NCI-H146 treated with DMSO at 0.1 percent for 48 hours (cell line): ENCODE data around the gene MORN3.
"Not testable (repeated sequence)": the region's sequence is repeated elsewhere in the genome, so short reads cannot be mapped to it uniquely, and the experiment has no call there.

Experiments used
- DNase-seq: peaks from one replicate; lab custom pipeline; 2025; ENCODE audit not compliant: unreplicated experiment; lab: John Stamatoyannopoulos, UW

Gene MORN3

DNA sequence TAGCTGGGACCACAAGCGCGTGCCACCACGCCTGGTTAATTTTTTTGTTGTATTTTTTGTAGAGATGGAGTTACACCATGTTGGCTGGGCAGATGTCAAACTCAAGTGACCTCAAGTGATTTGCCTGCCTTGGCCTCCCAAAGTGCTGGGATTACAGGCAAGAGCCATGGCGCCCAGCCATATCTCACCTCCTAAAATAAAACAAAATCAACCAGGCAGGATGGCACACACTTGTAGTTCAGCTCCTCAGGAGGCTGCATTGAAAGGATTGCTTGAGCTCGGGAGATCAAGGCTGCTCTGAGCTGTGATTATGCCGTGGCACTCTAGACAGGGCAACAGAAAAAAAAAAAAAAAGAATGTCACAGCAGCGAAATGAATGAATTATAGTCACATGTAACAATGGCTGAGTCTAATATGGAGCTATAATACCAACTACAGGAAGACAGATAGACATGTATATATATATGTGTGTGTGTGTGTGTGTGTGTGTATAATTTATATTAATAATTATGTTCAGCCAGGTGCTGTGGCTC lies 23.8 kb upstream of the MORN3 start:
- no peak for DNase-seq

DNA sequence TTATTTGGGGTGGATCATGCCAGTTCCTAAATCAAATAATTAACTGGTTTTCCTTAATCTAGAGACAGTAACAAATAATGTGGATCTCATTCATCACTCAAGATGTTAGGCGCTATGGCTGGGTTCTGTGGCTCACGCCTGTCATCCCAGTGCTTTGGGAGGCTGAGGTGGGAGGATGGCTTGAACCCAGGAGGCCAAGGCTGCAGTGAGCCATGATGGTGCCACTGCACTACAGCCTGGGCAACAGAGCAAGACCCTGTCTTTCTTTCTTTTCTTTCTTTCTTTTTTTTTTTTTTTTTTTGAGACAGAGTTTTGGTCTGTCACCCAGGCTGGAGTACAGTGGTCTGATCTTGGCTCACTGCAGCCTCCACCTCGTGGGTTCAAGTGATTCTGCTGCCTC lies 23.3 kb upstream of the MORN3 start:
- DNase-seq = not testable (repeated sequence)

DNA sequence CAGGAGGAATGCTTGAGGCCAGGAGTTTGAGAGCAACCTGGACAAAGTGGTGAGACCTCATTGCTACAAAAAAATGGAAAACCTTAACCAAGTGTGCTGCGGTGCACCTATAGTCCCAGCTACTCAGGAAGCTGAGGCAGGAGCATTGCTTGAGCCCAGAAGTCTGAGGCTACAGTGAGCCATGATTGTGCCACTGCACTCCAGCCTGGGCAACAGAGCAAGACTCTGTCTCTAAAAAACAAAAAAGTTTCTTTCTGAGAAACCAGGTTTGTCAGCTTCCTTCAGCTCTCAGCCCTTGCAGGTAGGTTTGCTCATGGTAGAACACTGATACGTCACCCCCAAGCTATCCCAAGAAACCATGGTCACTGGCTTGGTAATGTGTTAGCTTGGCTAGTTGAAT lies 20.0 kb upstream of the MORN3 start:
- DNase-seq = no peak

DNA sequence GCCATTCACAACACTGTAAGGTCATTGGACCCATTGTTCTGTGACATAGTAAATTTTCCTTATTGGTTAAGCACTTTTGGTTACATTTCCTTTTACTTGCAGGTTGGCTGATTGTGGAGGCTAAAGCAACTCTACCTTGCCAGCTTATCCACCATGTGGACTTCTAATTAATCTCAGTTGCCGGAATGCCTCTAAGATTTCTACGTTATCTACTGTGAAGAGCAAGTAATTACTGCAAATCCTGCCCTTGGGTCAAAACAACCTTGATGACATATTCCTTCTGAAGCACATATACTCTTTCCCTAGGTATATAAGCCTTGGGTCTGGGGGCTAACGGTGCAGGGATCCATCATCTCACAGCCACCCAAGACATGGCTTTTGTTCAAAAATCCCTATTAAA lies 19.5 kb upstream of the MORN3 start:
- DNase-seq = no peak

DNA sequence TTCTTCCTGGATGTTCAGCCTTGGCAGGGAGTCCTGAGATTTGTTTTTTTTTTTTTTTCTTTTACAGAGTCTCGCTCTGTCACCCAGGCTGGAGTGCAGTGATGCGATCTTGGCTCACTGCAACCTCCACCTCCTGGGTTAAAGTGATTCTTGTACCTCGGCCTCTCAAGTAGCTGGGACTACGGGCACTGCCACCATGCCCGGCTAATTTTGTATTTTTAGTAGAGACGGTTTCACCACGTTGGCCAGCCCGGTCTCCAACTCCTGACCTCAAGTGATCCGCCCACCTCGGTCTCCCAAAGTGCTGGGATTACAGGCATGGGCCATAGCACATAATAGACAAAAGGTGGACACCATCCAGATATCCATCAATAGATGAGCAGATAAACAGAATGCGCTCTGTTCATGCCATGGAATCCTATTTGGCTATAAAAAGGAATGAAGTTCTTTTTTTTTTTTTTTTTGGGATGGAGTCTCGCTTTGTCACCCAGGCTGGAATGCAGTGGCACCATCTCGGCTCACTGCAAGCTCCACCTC lies 10.3 kb upstream of the MORN3 start:
- DNase-seq = not testable (repeated sequence)

DNA sequence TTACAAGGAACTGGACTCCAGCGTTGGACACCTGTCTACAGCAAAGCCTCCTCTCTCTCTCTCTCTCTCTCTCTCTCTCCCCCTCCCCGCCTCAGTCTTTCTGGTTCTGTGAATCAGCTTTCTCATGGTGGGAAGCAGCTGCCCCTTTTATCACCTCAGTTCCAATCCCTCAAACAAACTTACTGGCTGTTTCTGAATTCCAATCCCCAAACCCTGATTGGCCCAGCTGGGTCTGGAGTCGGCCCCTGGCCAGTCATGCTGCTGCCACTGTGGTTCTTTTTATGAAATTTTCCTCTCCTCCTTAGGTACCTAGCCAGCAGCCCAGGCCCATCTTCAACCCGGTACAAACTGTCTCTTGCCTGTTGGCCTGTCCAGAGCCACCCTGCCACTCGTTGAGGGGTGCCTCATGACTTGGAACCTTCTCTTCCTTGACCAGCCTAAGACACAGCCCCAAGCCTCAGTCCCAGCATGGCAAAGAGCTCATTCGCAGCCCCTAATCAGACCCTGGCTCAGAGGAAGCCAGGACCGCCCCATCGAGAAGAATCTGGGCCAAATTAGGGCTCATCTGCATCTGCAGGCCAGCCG lies 9.4 kb upstream of the MORN3 start:
- DNase-seq = no peak

DNA sequence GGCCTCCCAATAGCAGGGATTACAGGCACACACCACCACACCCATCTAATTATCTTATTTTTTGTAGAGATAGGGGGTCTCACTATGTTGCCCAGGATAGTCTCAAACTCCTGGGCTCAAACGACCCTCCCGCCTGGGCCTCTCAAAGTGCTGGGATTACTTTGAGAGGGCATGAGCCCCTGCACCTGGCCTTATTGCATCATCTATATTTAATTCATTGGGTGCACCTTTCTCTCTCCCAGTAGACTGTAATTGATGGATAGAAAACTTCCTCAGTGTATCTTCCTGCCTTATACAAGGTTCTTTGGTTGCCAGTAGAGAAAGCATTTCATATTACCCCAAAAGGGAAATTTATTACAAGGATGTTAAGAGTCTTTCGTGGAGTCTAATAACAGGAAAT lies 8.9 kb upstream of the MORN3 start:
- DNase-seq = peak; percentile 37

DNA sequence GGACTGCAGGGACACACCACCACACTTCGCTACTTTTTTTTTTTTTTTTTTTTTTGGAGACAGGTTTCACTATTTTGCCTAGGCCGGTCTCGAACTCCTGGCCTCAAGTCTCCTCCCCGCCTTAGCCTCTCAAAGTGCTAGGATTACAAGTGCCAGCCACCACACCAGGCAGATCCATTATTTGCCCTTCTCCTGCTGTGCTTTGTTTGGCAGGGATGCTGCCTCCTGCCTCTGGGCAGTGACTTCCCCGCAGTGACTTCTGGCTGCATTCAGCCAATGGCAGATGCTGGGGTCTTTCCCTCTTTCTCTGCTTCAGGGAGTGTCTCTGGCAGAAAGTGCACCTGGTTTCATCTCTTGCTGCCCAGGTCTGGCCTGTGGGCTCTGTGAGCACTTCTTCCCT lies 6.7 kb upstream of the MORN3 start:
- DNase-seq = peak; percentile 45

DNA sequence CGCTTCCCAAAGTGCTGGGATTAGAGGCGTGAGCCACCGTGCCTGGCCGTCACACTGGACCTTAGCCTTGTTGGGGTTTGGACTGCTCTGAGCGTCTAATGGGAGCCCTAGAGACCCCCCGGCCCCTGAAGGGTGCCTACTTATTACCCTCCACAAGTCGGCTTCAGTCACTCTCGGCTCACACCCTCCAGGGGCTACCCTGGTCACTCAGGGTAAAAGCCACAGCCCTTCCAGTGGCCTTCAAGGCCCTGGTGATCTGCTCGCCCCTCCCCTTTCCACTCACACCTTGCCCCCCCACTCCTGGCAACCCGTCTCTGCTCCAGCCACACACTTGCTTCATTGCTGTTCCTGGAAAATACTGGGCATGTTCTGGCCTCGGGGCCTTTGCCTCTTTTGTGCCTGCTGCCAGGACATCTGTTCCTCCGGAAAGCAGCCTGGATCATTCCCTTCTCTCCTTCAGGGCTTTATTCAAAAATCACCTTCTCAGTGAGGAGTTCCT lies 3.6 kb upstream of the MORN3 start:
- peak; percentile 42 for DNase-seq

DNA sequence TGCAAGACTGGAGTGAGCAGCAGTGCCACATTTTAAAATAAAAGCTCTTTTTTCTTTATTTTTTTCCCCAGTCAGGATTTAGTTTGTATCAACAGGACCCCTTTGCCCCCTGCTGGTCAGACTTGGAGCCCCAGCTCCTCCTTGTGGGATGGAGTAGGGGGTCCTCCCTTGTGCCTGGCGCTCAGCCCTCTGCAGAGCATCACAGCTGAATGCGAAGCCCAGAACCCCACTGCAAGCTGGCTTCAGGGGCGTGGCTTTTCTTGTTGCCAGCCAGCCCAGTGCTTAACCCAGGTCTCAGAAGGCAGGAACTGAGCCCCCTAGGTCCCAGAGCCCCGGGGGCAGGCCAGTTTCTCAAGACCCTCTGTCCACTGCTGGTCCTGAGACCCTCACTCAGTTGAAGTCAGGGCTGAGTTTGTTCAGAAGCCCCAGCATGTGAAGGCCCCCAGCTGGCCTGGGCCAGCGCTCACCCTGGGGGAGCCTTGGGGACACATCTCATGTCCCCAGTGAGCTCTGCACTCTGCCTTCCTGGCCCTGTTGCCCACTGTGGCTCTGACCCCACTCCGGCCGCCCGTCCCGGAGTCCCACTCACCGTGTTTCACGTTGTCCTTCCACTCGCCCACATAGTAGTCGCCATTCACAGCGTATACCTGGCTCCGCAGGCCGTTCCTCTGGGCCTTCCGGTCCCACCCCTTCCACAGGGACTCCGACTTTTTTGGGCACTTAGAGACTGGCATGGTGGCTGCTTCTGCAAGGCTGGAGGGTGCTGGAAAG lies 519 bp downstream of the MORN3 start:
- no peak for DNase-seq

DNA sequence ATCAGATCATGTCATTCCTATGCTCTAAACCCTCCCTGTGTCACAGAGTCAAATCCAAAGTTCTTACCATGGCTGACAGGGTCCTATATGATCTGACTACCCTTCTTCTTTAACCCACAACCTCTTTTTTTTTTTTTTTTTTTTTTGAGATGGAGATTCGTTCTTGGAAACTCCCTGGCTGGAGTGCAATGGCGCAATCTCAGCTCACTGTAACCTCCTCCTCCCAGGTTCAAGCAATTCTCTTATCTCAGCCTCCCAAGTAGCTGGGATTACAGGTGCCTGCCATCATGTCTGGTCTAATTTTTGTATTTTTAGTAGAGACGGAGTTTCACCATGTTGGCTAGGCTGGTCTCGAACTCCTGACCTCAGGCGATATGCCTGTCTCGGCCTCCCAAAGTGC lies 2.6 kb downstream of the MORN3 start:
- not testable (repeated sequence) for DNase-seq

DNA sequence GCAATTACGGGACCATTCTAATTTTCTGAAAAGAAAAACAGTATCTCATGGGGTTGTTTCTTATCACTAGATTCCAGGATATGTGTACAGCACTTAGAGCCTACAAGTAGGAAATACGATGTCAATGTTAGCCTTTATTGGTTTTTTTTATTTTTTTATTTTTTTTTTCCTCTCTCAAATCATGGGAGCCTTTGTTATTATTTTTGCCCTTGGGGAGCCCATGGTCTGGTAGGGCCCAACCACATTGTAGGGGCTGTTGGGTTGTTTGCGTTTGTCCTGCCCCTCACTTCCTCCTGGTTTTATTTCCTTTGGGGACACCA lies 5.9 kb downstream of the MORN3 start:
- DNase-seq = no peak

DNA sequence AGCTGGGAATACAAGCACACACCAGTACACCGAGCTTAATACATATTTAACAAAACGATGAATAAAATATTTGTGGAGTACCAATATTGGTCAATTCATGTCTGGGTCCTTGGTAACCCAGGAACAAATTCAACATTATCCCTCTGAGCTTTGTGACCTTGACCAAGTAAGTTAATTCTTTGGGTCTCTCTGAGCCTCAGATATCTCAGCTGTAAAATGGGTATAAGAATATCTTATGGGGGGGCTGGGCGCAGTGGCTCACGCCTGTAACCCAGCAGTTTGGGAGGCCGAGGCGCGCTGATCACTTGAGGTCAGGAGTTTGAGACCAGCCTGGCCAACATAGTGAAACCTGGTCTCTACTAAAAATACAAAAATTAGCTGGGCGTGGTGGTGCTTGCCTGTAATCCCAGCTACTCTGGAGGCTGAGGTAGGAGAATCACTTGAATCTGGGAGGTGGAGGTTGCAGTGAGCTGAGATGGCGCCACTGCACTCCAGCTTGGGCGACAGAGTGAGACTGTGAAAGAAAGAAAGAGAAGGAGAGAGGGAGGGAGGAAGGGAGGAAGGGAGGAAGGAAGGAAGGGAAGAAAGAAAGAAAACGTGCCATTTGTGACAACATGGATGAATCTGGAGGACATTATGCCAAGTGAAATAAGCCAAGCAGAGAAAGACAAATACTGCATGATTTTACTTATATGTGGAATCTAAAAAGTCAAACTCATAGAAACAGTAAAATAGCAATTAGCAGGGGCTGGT lies 7.9 kb downstream of the MORN3 start:
- DNase-seq = not testable (repeated sequence)

DNA sequence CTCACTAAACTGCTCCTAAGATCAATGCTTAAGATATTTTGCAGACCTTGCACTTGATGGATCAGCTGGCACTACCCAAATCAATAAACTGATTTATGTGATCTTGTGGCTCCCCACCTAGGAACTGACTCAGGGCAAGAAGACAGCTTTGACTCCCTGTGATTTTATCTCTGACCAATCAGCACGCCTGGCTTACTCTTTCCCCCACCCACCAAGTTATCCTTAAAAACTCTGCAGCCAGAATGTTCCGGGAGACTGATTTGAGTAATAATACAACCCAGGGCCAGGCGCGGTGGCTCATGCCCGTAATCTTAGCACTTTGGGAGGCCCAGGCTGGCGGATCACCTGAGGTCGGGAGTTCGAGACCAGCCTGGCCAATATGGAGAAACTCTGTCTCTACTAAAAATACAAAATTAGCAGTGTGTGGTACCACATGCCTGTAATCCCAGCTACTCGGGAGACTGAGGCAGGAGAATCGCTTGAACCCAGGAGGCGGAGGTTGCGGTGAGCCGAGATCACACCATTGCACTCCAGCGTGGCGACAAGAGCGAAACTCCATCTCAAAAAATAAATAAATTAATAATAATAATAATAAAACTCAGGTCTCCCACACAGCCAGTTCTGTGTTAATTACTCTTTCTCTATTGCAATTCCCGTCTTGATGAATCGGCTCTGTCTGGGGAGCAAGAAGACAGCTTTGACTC lies 12.0 kb downstream of the MORN3 start:
- DNase-seq = no peak

DNA sequence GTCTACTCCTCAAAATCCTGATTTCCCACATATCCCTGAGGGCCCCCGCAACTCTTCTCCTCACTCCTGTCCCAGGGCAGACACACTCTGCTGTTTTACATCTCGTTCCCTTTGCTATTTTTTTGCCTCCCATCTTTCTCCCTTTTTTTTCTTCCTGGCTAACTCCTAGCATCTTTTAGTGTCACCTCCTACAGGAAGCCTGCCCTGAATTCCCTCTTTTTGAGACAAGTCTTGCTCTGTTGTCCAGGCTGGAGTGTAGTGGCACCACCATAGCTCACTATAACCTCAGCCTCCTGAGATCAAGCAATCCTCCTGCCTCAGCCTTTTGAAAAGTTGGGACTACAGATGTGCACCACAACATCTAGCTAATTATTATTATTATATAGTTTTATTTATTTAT lies 13.3 kb downstream of the MORN3 start:
- DNase-seq = no peak

DNA sequence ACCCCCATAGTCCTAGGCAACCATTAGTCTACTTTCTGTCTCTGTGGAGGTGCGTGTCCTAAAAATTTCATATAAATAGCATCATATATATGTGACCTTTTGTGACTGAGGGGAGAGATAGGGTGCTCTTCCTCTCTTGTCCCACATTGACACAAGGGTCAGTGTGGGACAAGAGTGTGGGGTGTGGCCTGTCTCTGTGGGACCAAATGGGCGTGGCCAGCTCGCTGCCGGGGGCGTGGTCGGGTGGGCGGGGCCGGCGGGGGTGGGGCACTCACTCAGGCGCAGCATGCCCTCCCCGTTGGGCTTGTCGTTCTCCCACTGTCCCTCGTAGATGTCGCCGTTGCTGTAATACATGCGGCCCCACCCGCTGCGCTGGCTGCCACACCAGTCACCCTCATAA lies 15.5 kb downstream of the MORN3 start:
- no peak for DNase-seq

DNA sequence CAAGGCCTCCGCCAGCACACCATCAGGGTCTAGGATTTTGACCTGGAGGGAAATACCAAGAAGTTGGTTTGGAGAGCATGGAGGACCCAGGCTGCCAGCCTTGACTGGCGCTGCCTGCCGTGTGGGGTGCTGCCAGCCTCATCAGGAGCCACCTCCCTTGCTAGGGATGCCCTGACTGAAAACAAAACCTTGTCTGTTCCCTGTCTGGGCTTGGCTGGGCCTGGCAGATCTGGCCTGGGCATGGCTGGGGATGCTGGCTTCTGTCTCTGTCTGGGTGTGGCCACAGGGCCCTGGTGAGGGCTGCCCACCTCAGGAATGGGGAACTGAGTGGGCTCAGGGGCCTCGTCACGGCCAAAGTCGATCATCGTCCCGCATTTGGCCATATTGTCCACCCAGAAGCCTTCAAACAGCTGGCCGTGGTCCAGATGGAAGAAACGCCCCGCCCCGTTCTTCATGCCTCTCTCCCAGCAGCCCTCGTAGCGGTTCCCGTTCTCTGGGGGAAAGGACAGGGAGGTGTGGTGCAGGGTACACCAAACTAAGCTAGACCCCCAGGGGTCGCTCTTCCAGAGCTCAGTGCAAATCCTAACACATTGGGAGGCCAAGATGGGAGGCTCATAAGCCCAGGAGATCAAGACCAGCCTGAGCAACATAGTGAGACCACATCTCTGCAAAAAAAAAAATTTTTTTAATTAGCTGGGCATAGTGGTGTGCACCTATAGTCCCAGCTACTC lies 16.5 kb downstream of the MORN3 start:
- DNase-seq = no peak

DNA sequence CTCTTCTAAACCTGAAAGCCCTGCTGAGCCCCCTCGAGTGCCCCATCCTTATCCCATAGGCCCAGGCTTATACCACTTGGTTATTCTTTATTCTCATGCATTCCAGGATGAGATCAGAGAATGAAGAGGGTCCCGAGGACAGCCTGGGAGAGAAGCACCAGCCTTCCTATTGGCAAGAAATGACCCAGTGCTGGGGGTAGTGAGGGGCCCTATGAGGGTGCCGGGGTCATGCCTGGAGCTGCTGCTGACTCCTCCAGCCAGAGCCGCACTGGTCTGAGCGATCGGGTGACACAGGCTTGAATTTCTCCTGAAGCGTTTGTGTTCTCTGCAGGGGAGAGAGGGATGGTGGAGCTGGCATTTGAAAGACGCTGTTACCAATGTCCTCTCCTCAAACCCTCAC lies 18.1 kb downstream of the MORN3 start:
- no peak for DNase-seq

DNA sequence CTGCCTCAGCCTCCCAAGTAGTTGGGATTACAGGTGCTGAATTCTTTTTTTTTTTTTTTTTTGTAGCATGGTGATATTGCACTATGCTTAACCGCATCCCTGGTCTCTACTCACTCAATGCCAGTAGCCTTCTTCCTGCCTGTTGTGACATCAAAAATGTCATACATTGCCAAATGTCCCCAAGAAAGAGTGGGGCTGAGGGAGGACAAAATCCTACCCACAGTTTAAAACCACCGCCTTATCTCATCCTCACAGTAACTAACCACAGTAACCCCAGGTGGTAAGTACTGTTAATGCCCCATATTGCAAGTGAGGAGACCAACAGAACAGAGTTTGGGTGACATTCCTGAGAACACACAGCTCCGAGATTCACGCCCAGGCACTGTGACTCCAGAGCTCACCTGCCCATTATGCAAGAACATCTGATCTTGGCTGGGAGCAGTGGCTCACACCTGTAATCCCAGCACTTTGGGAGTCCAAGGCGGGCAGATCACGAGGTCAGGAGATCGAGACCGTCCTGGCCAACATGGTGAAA lies 19.6 kb downstream of the MORN3 start:
- DNase-seq = no peak

DNA sequence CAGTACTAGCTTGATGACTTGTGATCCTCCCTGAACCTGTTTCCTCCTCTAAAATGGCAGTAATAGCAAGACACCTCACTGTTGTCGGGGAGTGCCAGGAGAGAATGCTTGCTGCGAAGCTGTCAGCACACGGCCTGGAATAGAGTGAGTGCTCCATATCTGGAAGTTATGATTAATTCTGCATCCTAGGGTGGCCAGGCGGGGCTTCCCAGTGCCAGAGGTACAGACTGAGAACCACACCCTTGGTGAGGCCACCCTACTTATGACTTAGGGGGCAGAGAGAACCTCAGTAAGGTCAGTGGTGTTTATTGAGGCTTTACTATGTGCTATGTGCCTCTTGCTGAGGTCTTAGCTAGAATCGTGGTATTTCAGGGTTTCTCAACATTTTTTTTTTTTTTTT lies 20.1 kb downstream of the MORN3 start:
- no peak for DNase-seq
